HG02571 (cell line): ENCODE results near the gene PTPRT.

ENCODE experiments used
- ATAC-seq: cut with Tn5 transposase; IDR thresholded peaks from one replicate; pipeline ENCODE4 v1.9.1; 2021; ENCODE audit warnings: mild to moderate bottlenecking, moderate library complexity; ENCODE audit not compliant: unreplicated experiment

PTPRT gene

GRCh38 chr20:42098418-42098817, 1091.3 kb downstream of the PTPRT start:
- ATAC-seq: no peak

- no peak for ATAC-seq
Measured at GRCh38 chr20:42097741-42098140, 1092.0 kb downstream of the PTPRT start.

- ATAC-seq: no peak
Measured at GRCh38 chr20:42095221-42095620, 1094.5 kb downstream of the PTPRT start.

GRCh38 chr20:42093542-42094440, 1095.9 kb downstream of the PTPRT start:
- no peak for ATAC-seq

GRCh38 chr20:42093041-42093440, 1096.7 kb downstream of the PTPRT start:
- no peak for ATAC-seq

GRCh38 chr20:42085366-42085765, 1104.3 kb downstream of the PTPRT start:
- no peak for ATAC-seq

- no peak for ATAC-seq
Measured at GRCh38 chr20:42083280-42083679, 1106.4 kb downstream of the PTPRT start.

GRCh38 chr20:42082611-42083010, 1107.1 kb downstream of the PTPRT start:
- ATAC-seq: no peak

GRCh38 chr20:42080956-42081355, 1108.8 kb downstream of the PTPRT start:
- no peak for ATAC-seq

- no peak for ATAC-seq
Measured at GRCh38 chr20:42074944-42075343, 1114.8 kb downstream of the PTPRT start.

- no peak for ATAC-seq
Measured at GRCh38 chr20:42067596-42067995, 1122.1 kb downstream of the PTPRT start.

- no peak for ATAC-seq
Measured at GRCh38 chr20:42067174-42067573, 1122.5 kb downstream of the PTPRT start.

GRCh38 chr20:42063141-42063540, 1126.6 kb downstream of the PTPRT start:
- no peak for ATAC-seq

GRCh38 chr20:42053350-42053749, 1136.4 kb downstream of the PTPRT start:
- no peak for ATAC-seq

GRCh38 chr20:42051921-42052320, 1137.8 kb downstream of the PTPRT start:
- ATAC-seq: no peak

GRCh38 chr20:42046371-42047085, 1143.2 kb downstream of the PTPRT start:
- no peak for ATAC-seq

- no peak for ATAC-seq
Measured at GRCh38 chr20:42043921-42044320, 1145.8 kb downstream of the PTPRT start.

- no peak for ATAC-seq
Measured at GRCh38 chr20:42041000-42041565, 1148.6 kb downstream of the PTPRT start.

- no peak for ATAC-seq
Measured at GRCh38 chr20:42027746-42028268, 1161.9 kb downstream of the PTPRT start.

GRCh38 chr20:42026599-42026998, 1163.1 kb downstream of the PTPRT start:
- no peak for ATAC-seq

GRCh38 chr20:42024653-42025052, 1165.1 kb downstream of the PTPRT start:
- no peak for ATAC-seq
